NCI-H128 (cell line): ENCODE data around the gene RIMS3.
"Not testable (repeated sequence)": the region's sequence is repeated elsewhere in the genome, so short reads cannot be mapped to it uniquely, and the experiment has no call there.

Experiments
- DNase-seq: peaks from one replicate; lab custom pipeline; 2025; ENCODE audit not compliant: unreplicated experiment; lab: John Stamatoyannopoulos, UW

Gene RIMS3

GRCh38 chr1:40633523-40633922 lies 32.0 kb downstream of the RIMS3 start:
- DNase-seq: no peak

GRCh38 chr1:40630488-40631223 lies 34.8 kb downstream of the RIMS3 start:
- no peak for DNase-seq

- not testable (repeated sequence) for DNase-seq
These were observed 35.9 kb downstream of the RIMS3 start for GRCh38 chr1:40629546-40629945.

GRCh38 chr1:40628903-40629292 lies 36.6 kb downstream of the RIMS3 start:
- no peak for DNase-seq

- DNase-seq: no peak
These were observed 37.2 kb downstream of the RIMS3 start for GRCh38 chr1:40627987-40628902.

GRCh38 chr1:40626383-40626770 lies 39.1 kb downstream of the RIMS3 start:
- no peak for DNase-seq

GRCh38 chr1:40625476-40626382 lies 39.8 kb downstream of the RIMS3 start:
- DNase-seq: no peak

GRCh38 chr1:40625076-40625475 lies 40.4 kb downstream of the RIMS3 start:
- no peak for DNase-seq

- no peak for DNase-seq
These were observed 42.4 kb downstream of the RIMS3 start for GRCh38 chr1:40622936-40623629.

GRCh38 chr1:40621821-40622450 lies 43.5 kb downstream of the RIMS3 start:
- no peak for DNase-seq

GRCh38 chr1:40620586-40621210 lies 44.8 kb downstream of the RIMS3 start:
- no peak for DNase-seq

GRCh38 chr1:40620150-40620549 lies 45.3 kb downstream of the RIMS3 start:
- DNase-seq: no peak

GRCh38 chr1:40618108-40618507 lies 47.4 kb downstream of the RIMS3 start:
- DNase-seq: no peak

- peak; percentile 82 for DNase-seq
These were observed 53.1 kb downstream of the RIMS3 start for GRCh38 chr1:40612345-40612831.

- DNase-seq: no peak
These were observed 55.3 kb downstream of the RIMS3 start for GRCh38 chr1:40610156-40610555.

- DNase-seq: no peak
These were observed 57.6 kb downstream of the RIMS3 start for GRCh38 chr1:40607921-40608320.

- DNase-seq: no peak
These were observed 58.5 kb downstream of the RIMS3 start for GRCh38 chr1:40606978-40607377.

- no peak for DNase-seq
These were observed 59.3 kb downstream of the RIMS3 start for GRCh38 chr1:40606194-40606593.

- DNase-seq: no peak
These were observed 65.6 kb downstream of the RIMS3 start for GRCh38 chr1:40599926-40600325.
